ENCODE data around the gene ENOX2. TPM values are rescaled to one million over a fixed set of nuclear protein-coding genes. Genes with fewer than 3 reads are reported as not detected.

Gene ENOX2
- total and polyA plus RNA-seq, 2 of the 13 experiments (the other 11 are each of a cell fraction or from before 2014, with no cell fraction given), result 5.9 to 8.5 TPM

DNA sequence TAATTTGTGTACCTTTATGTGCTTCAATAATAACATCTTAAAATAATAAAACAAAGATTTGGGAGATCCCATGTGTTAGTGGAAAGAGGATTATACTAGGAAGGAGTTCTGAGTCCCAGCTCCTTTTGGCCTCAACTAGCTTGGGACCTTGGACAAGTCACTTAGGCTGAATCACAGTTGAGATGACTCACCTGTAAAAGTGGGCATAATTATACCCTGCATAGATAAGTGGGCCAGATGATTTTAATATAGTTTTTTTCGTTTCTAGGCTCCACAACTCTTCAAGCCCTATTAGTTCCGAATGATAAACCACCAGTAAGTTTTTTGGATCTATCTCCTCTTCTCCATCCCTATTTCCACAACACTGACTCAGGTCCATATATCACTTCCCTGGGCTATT, 131.8 kb downstream of the ENOX2 start (continued):
- TF ChIP-seq, protein P1, sequence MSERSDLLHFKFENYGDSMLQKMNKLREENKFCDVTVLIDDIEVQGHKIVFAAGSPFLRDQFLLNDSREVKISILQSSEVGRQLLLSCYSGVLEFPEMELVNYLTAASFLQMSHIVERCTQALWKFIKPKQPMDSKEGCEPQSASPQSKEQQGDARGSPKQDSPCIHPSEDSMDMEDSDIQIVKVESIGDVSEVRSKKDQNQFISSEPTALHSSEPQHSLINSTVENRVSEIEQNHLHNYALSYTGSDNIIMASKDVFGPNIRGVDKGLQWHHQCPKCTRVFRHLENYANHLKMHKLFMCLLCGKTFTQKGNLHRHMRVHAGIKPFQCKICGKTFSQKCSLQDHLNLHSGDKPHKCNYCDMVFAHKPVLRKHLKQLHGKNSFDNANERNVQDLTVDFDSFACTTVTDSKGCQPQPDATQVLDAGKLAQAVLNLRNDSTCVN (CRISPR knock-in tag; IDR thresholded peaks at IDR 0.05; ENCODE audit: borderline replicate concordance), result no peak

DNA sequence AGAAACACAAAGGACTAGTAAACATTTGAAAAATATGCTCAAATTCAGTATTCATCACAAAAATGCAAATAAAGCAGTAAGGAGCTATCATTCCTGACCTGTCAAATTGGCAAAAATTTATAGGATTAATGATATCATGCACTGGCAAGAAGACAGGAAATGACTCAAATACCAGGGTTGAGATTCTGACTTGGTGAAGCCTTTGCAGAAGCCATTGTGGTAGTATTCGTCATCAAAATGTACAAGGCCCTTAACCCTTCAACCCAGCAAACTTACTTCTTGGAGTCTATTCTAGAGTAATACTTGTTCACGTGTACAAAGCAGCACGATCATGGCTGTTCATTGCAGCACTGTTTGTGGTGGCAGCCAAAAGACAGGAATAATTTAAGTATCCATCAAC, 132.4 kb downstream of the ENOX2 start:
- POLR2A ChIA-PET, result no interaction called here
- Histone ChIP-seq H3K36me3 (replicated peaks in 1 of 2; ENCODE audit: control insufficient read depth in 1 of 2, insufficient read depth in 2 of 2, low read length in 2 of 2) (no peaks in the 10 kb centered on the region), H3K27me3 (ENCODE audit: control insufficient read depth in 1 of 2, insufficient read depth in 2 of 2, low read length in 2 of 2) (no peaks in the 10 kb centered on the region), H3K27ac (ENCODE audit: extremely low read length, insufficient read depth, low read length) (no peak overlapping the region), H3K4me1 (ENCODE audit: insufficient read depth, low read length) (peaks cover 9% of the 10 kb centered on the region; the same call in 1 of the 2 replicates), H2AFZ (ENCODE audit: low read length) (no peak overlapping the region), H3K4me2 (ENCODE audit: low read depth, low read length) (no peak overlapping the region), H4K20me1 (ENCODE audit: insufficient read depth, low read length) (no peaks in the 10 kb centered on the region), H3K9me3 (ENCODE audit: low read length) (no peaks in the 10 kb centered on the region), H3K79me2 (ENCODE audit: insufficient read depth, low read length) (no peaks in the 10 kb centered on the region), H3K9ac (ENCODE audit: insufficient read depth, low read depth, low read length) (no peak overlapping the region), H3K4me3 (replicated peaks in 1 of 3; ENCODE audit: insufficient read depth in 1 of 3, low read depth in 2 of 3, low read length in 3 of 3) (no peak overlapping the region)
- ATAC-seq (no peak), DNase-seq (ENCODE audit: low spot score) (no peak), FAIRE-seq (no peak)
- intact Hi-C loops (cut with micrococcal nuclease; ENCODE audit: unreplicated experiment), result no loop called here
- 87% methylated on average over 3 of the region's 3 CpGs for WGBS (ENCODE audit: low lambda C conversion rate)
- CTCF ChIA-PET (ENCODE audit: low intra/inter-chr PET ratio, low total read pairs), result no interaction called here
- no TSS peak for BruUV-seq (replicated peaks)
- TF ChIP-seq ATF7-NPFF (CRISPR knock-in tag; IDR thresholded peaks at IDR 0.05; ENCODE audit: low read depth) (no peak), ZNF761 (CRISPR knock-in tag; conservative IDR thresholded peaks at IDR 0.05) (no peak), NFRKB (IDR thresholded peaks at IDR 0.05) (no peak), THAP11 (CRISPR knock-in tag; IDR thresholded peaks at IDR 0.05) (no peak), ZNF260 (CRISPR knock-in tag; IDR thresholded peaks at IDR 0.05; ENCODE audit: borderline replicate concordance, low read depth) (no peak), HINFP (CRISPR knock-in tag; IDR thresholded peaks at IDR 0.05; ENCODE audit: low read depth) (no peak), ZFX (CRISPR knock-in tag; IDR thresholded peaks at IDR 0.05; ENCODE audit: low read depth) (no peak), HNRNPL (IDR thresholded peaks at IDR 0.05; ENCODE audit: low read depth, low read length) (no peak), ZSCAN22 (CRISPR knock-in tag; IDR thresholded peaks at IDR 0.05) (no peak), FOXO1 (CRISPR knock-in tag; IDR thresholded peaks at IDR 0.05) (no peak), SALL1 (CRISPR knock-in tag; IDR thresholded peaks at IDR 0.05) (no peak)
- TF ChIP-seq, protein P2, sequence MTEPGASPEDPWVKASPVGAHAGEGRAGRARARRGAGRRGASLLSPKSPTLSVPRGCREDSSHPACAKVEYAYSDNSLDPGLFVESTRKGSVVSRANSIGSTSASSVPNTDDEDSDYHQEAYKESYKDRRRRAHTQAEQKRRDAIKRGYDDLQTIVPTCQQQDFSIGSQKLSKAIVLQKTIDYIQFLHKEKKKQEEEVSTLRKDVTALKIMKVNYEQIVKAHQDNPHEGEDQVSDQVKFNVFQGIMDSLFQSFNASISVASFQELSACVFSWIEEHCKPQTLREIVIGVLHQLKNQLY (CRISPR knock-in tag; IDR thresholded peaks at IDR 0.05), result no peak
- in situ Hi-C loops (cut with HindIII; ENCODE audit: extremely low pct_ligation_motif_present, low pct_unique_long_range_greater_than_20kb), result no loop called here

Data from HepG2 (cell line).